HepG2 (cell line): ENCODE data around the gene IGIP. TPM values are rescaled to one million over a fixed set of nuclear protein-coding genes. Genes with fewer than 3 reads are reported as not detected.

ENCODE experiments used
- ARID2 ChIP-seq: sonication (generic); formaldehyde crosslinking; IDR thresholded peaks from 2 replicates; pipeline ENCODE4 v1.8.1; 2022; ENCODE audit warnings: mild to moderate bottlenecking, missing genetic modification reagents, borderline replicate concordance
- DMTF1 ChIP-seq: sonication (generic); formaldehyde crosslinking; IDR thresholded peaks from 2 replicates; pipeline ENCODE4 v1.4.0; 2020; ENCODE audit warnings: mild to moderate bottlenecking, missing genetic modification reagents
- DPF2 ChIP-seq: sonication (generic); formaldehyde crosslinking; IDR thresholded peaks from 2 replicates; pipeline ENCODE4 v1.4.0; 2020; ENCODE audit warnings: mild to moderate bottlenecking, low read depth, missing genetic modification reagents, borderline replicate concordance
- E2F2 ChIP-seq: sonication (generic); formaldehyde crosslinking; IDR thresholded peaks from 2 replicates; pipeline ENCODE4 v1.4.0; 2020; ENCODE audit warnings: missing genetic modification reagents, borderline replicate concordance
- E2F5 ChIP-seq: sonication (generic); formaldehyde crosslinking; conservative IDR thresholded peaks from 2 replicates; pipeline ENCODE4 v1.4.0; 2020; ENCODE audit warnings: missing genetic modification reagents
- HDAC1 ChIP-seq: sonication (generic); formaldehyde crosslinking; IDR thresholded peaks from 2 replicates; pipeline ENCODE4 v1.5.1; 2020; ENCODE audit warnings: mild to moderate bottlenecking, missing genetic modification reagents
- HOMEZ ChIP-seq: IDR thresholded peaks from 2 replicates; pipeline ENCODE4 v1.6.1; 2016; ENCODE audit warnings: low read depth
- KMT2B ChIP-seq: IDR thresholded peaks from 2 replicates; pipeline ENCODE4 v1.6.1; 2016; ENCODE audit warnings: missing genetic modification reagents, missing compliant biosample characterization
- MLX ChIP-seq: IDR thresholded peaks from 2 replicates; pipeline ENCODE4 v1.6.1; 2016
- MTA3 ChIP-seq: sonication (generic); formaldehyde crosslinking; IDR thresholded peaks from 2 replicates; pipeline ENCODE4 v1.4.0; 2020; ENCODE audit warnings: missing genetic modification reagents
- RAD21 ChIP-seq: fragments of 450-650 bp; formaldehyde crosslinking; IDR thresholded peaks from 2 replicates; pipeline ENCODE4 v1.5.0; 2020; ENCODE audit warnings: mild to moderate bottlenecking
- RARG ChIP-seq: sonication (generic); formaldehyde crosslinking; IDR thresholded peaks from 2 replicates; pipeline ENCODE4 v1.4.0; 2020; ENCODE audit warnings: low read depth, mild to moderate bottlenecking, missing genetic modification reagents
- REPIN1 ChIP-seq: sonication (generic); formaldehyde crosslinking; IDR thresholded peaks from 2 replicates; pipeline ENCODE4 v1.8.0; 2022; ENCODE audit warnings: missing genetic modification reagents, low read depth, mild to moderate bottlenecking, borderline replicate concordance
- REXO4 ChIP-seq: sonication (generic); formaldehyde crosslinking; IDR thresholded peaks from 2 replicates; pipeline ENCODE4 v1.8.0; 2022; ENCODE audit warnings: missing genetic modification reagents, mild to moderate bottlenecking, borderline replicate concordance
- SMARCC2 ChIP-seq: fragments of 450-650 bp; IDR thresholded peaks from 2 replicates; pipeline ENCODE4 v1.6.1; 2017; ENCODE audit warnings: antibody characterized with exemption, mild to moderate bottlenecking
- SOX13 ChIP-seq, 3 experiments: fragments of 450-650 bp in 1 of 3; sonication (generic) in 1 of 3; formaldehyde crosslinking in 1 of 3; IDR thresholded peaks in 2 of 3; conservative IDR thresholded peaks in 1 of 3; 2 replicates each; pipeline versions ENCODE4 v1.5.0 to v1.6.1; 2016 to 2020; ENCODE audit warnings: antibody characterized with exemption in 1 of 3, mild to moderate bottlenecking in 1 of 3, missing compliant biosample characterization in 1 of 3, missing genetic modification reagents in 1 of 3, moderate library complexity in 1 of 3
- TEAD3 ChIP-seq: optimal IDR thresholded peaks from 2 replicates; pipeline ENCODE3; 2016; ENCODE audit warnings: borderline replicate concordance
- TRIM24 ChIP-seq: sonication (generic); formaldehyde crosslinking; IDR thresholded peaks from 2 replicates; pipeline ENCODE4 v1.8.0; 2022; ENCODE audit warnings: mild to moderate bottlenecking, missing genetic modification reagents
- U2AF2 ChIP-seq: fragments of 200-400 bp; formaldehyde crosslinking; IDR thresholded peaks from 2 replicates; pipeline ENCODE4 v1.6.1; 2017; ENCODE audit warnings: low read depth, mild to moderate bottlenecking, low read length
- ZNF292 ChIP-seq: sonication (generic); formaldehyde crosslinking; IDR thresholded peaks from 2 replicates; pipeline ENCODE4 v1.8.1; 2022; ENCODE audit warnings: mild to moderate bottlenecking, low read depth, missing genetic modification reagents, borderline replicate concordance
- polyA plus RNA-seq, 8 experiments: library from polyadenylated mRNA; depleted of rRNA in 3 of 8; stranded (reverse) in 7 of 8; unstranded in 1 of 8; fragments of >200 nt; fragmentation: Illumina TruSeq in 4 of 8; extraction: Trizol in 4 of 8; gene quantifications; 2 replicates each; pipeline versions ENCODE4 v1.2.1 to v1.2.3, GENCODE V29; 2011 to 2016; ENCODE audit warnings: low read depth in 4 of 8, missing spikeins in 1 of 8, mixed read lengths in 1 of 8; ENCODE audit not compliant: insufficient read depth in 1 of 8
- total RNA-seq, 5 experiments: library from RNA; depleted of rRNA; stranded (reverse); fragments of >200 nt; fragmentation: Illumina TruSeq; extraction: Trizol; gene quantifications; 2 replicates each; pipeline ENCODE4 v1.2.3, GENCODE V29; 2016; ENCODE audit warnings: low read depth in 1 of 5

Gene IGIP
- total and polyA plus RNA-seq, 2 of the 13 experiments (the other 11 are each of a cell fraction or from before 2014, with no cell fraction given) = 1.7 to 2.1 TPM

GRCh38 chr5:140107312-140108092 lies 18.2 kb upstream of the IGIP start (continued):
- no peak for TF ChIP-seq SOX13 (IDR thresholded peaks at IDR 0.05)
- peak in 1 of 2 experiments; percentile 35; a peak in 2 of 4 replicates for TF ChIP-seq SOX13 (CRISPR knock-in tag; conservative IDR thresholded peaks at IDR 0.05 in 1 of 2, IDR thresholded peaks at IDR 0.05 in 1 of 2)
- no peak for TF ChIP-seq RARG (CRISPR knock-in tag)
- TF ChIP-seq DMTF1 = 0 out of 2 replicates have a peak, but pooled peaks have one; percentile 65
- no peak for TF ChIP-seq TRIM24 (CRISPR knock-in tag)
- TF ChIP-seq U2AF2 = no peak
- TF ChIP-seq TEAD3 = peak; percentile 82
- TF ChIP-seq SMARCC2 = no peak
- no peak; the same call in 1 of the 2 replicates for TF ChIP-seq HOMEZ
- TF ChIP-seq ZNF292 = no peak; the same call in 1 of the 2 replicates
- no peak for TF ChIP-seq E2F5 (CRISPR knock-in tag)
- TF ChIP-seq MTA3 (CRISPR knock-in tag) = no peak
- TF ChIP-seq E2F2 (CRISPR knock-in tag) = peak; percentile 78; the same call in 1 of the 2 replicates
- TF ChIP-seq REXO4 (CRISPR knock-in tag) = no peak
- peak; percentile 40 for TF ChIP-seq RAD21 (CRISPR knock-in tag)
- peak; percentile 54; the same call in 1 of the 2 replicates for TF ChIP-seq REPIN1 (CRISPR knock-in tag)
- TF ChIP-seq DPF2 (CRISPR knock-in tag) = 0 out of 2 replicates have a peak, but pooled peaks have one; percentile 12
- TF ChIP-seq HDAC1 = peak; percentile 81
- peak; percentile 94 for TF ChIP-seq KMT2B (CRISPR knock-in tag)
- TF ChIP-seq MLX (CRISPR knock-in tag) = no peak
- 0 out of 2 replicates have a peak, but pooled peaks have one; percentile 71 for TF ChIP-seq ARID2 (CRISPR knock-in tag)
